H9 (cell line): Measurements from ENCODE around the gene SH2D1B. TPM values are rescaled to one million over a fixed set of nuclear protein-coding genes. Genes with fewer than 3 reads are reported as not detected.

Experiments
- DNase-seq: peaks from one replicate; pipeline ENCODE4 v3.0.0-alpha.2; 2017
- H2AFZ ChIP-seq: one replicate; pipeline ENCODE4 v1.6.1; 2013; ENCODE audit warnings: mild to moderate bottlenecking, low read length, control low read depth, moderate library complexity
- H2AK5ac ChIP-seq: 2 replicates; pipeline ENCODE4 v1.6.1; 2013; ENCODE audit warnings: low read length, control low read depth, mixed read lengths; ENCODE audit not compliant: insufficient read length
- H2BK120ac ChIP-seq: one replicate; pipeline ENCODE4 v1.6.1; 2013; ENCODE audit warnings: low read depth, mild to moderate bottlenecking, low read length, control low read depth, inconsistent platforms; ENCODE audit not compliant: poor library complexity, severe bottlenecking
- H2BK12ac ChIP-seq: 2 replicates; pipeline ENCODE4 v1.6.1; 2013; ENCODE audit warnings: low read length, control low read depth, mixed read lengths, low read depth; ENCODE audit not compliant: insufficient read length
- H2BK15ac ChIP-seq: 2 replicates; pipeline ENCODE4 v1.6.1; 2013; ENCODE audit warnings: low read depth, low read length, control low read depth
- H2BK20ac ChIP-seq: one replicate; pipeline ENCODE4 v1.6.1; 2013; ENCODE audit warnings: low read depth, mild to moderate bottlenecking, low read length, control low read depth, inconsistent platforms; ENCODE audit not compliant: poor library complexity, severe bottlenecking
- H2BK5ac ChIP-seq: 2 replicates; pipeline ENCODE4 v1.6.1; 2013; ENCODE audit warnings: low read length, control low read depth, mixed read lengths; ENCODE audit not compliant: insufficient read length
- H3K14ac ChIP-seq: 2 replicates; pipeline ENCODE4 v1.6.1; 2013; ENCODE audit warnings: low read length, control low read depth; ENCODE audit not compliant: insufficient read depth
- H3K18ac ChIP-seq: 2 replicates; pipeline ENCODE4 v1.6.1; 2013; ENCODE audit warnings: low read depth, mild to moderate bottlenecking, mixed read lengths, low read length, control low read depth; ENCODE audit not compliant: insufficient read length
- H3K23ac ChIP-seq: 2 replicates; pipeline ENCODE4 v1.6.1; 2013; ENCODE audit warnings: low read length, control low read depth, mixed read lengths, low read depth; ENCODE audit not compliant: insufficient read length
- H3K23me2 ChIP-seq: 2 replicates; pipeline ENCODE4 v1.6.1; 2013; ENCODE audit warnings: low read depth, mild to moderate bottlenecking, mixed read lengths, low read length, control low read depth; ENCODE audit not compliant: insufficient read length, poor library complexity, severe bottlenecking
- H3K27ac ChIP-seq: 2 replicates; pipeline ENCODE4 v1.5.1; 2013; ENCODE audit warnings: low read length, control low read depth, mixed read lengths, low read depth; ENCODE audit not compliant: insufficient read length
- H3K27me3 ChIP-seq: 2 replicates; pipeline ENCODE4 v1.6.1; 2013; ENCODE audit warnings: low read length, control low read depth, inconsistent platforms; ENCODE audit not compliant: insufficient read depth
- H3K4ac ChIP-seq: 2 replicates; pipeline ENCODE4 v1.6.1; 2013; ENCODE audit warnings: low read depth, mild to moderate bottlenecking, control low read depth, inconsistent platforms, low read length, moderate library complexity
- H3K4me1 ChIP-seq: 2 replicates; pipeline ENCODE4 v1.6.1; 2013; ENCODE audit warnings: low read length, control low read depth, inconsistent platforms; ENCODE audit not compliant: insufficient read depth
- H3K4me2 ChIP-seq: 2 replicates; pipeline ENCODE4 v1.6.1; 2013; ENCODE audit warnings: low read length, control low read depth, mixed read lengths; ENCODE audit not compliant: insufficient read length, insufficient read depth
- H3K56ac ChIP-seq: 2 replicates; pipeline ENCODE4 v1.6.1; 2013; ENCODE audit warnings: low read depth, mild to moderate bottlenecking, mixed read lengths, low read length, control low read depth; ENCODE audit not compliant: insufficient read length
- H3K79me1 ChIP-seq: 2 replicates; pipeline ENCODE4 v1.6.1; 2013; ENCODE audit warnings: low read depth, mild to moderate bottlenecking, moderate library complexity, low read length, control low read depth, inconsistent platforms; ENCODE audit not compliant: insufficient read depth, poor library complexity, severe bottlenecking
- H3K79me2 ChIP-seq: 2 replicates; pipeline ENCODE4 v1.6.1; 2013; ENCODE audit warnings: low read length, control low read depth, inconsistent platforms; ENCODE audit not compliant: insufficient read depth
- H3K9ac ChIP-seq: 2 replicates; pipeline ENCODE4 v1.6.1; 2013; ENCODE audit warnings: low read length, control low read depth, mixed read lengths; ENCODE audit not compliant: insufficient read length; ENCODE audit errors: extremely low read depth
- H3K9me3 ChIP-seq: one replicate; pipeline ENCODE4 v1.6.1; 2013; ENCODE audit warnings: low read depth, low read length, inconsistent platforms; ENCODE audit not compliant: control insufficient read depth
- H3T11ph ChIP-seq: one replicate; pipeline ENCODE4 v1.6.1; 2013; ENCODE audit warnings: mild to moderate bottlenecking, low read length, control low read depth, inconsistent platforms
- H4K20me1 ChIP-seq: one replicate; pipeline ENCODE4 v1.6.1; 2013; ENCODE audit not compliant: control insufficient read depth, insufficient read length, insufficient read depth
- H4K5ac ChIP-seq: 2 replicates; pipeline ENCODE4 v1.6.1; 2013; ENCODE audit warnings: low read depth, mild to moderate bottlenecking, mixed read lengths, low read length, control low read depth; ENCODE audit not compliant: insufficient read length
- H4K8ac ChIP-seq: replicated peaks from 2 replicates; pipeline ENCODE4 v1.6.1; 2013; ENCODE audit warnings: low read length, control low read depth, mixed read lengths, low read depth; ENCODE audit not compliant: insufficient read length
- H4K91ac ChIP-seq: 2 replicates; pipeline ENCODE4 v1.6.1; 2013; ENCODE audit warnings: low read depth, mild to moderate bottlenecking, moderate library complexity, mixed read lengths, low read length, control low read depth; ENCODE audit not compliant: insufficient read length
- H3K27ac Mint-ChIP-seq, 3 experiments: 2 replicates in 2 of 3; 3 replicates in 1 of 3; pipeline ENCODE4 v1.8.0; 2020 to 2021; ENCODE audit warnings: mixed read lengths in 3 of 3, mild to moderate bottlenecking in 1 of 3, moderate library complexity in 1 of 3
- H3K27me3 Mint-ChIP-seq: 2 replicates; pipeline ENCODE4 v1.8.0; 2021; ENCODE audit warnings: low read depth, mild to moderate bottlenecking, moderate library complexity, mixed read lengths
- H3K36me3 Mint-ChIP-seq, 3 experiments: 2 replicates in 2 of 3; 3 replicates in 1 of 3; pipeline ENCODE4 v1.8.0; 2020 to 2021; ENCODE audit warnings: low read depth in 3 of 3, mixed read lengths in 3 of 3; ENCODE audit not compliant: insufficient read depth in 1 of 3
- H3K4me1 Mint-ChIP-seq, 2 experiments: 2 replicates each; pipeline ENCODE4 v1.8.0; 2020; ENCODE audit warnings: mixed read lengths in 2 of 2
- H3K4me3 Mint-ChIP-seq, 2 experiments: 2 replicates in 1 of 2; 3 replicates in 1 of 2; pipeline ENCODE4 v1.8.0; 2020 to 2021; ENCODE audit warnings: mild to moderate bottlenecking in 2 of 2, mixed read lengths in 2 of 2, moderate library complexity in 1 of 2
- H3K9me3 Mint-ChIP-seq, 2 experiments: 2 replicates in 1 of 2; 3 replicates in 1 of 2; pipeline ENCODE4 v1.8.0; 2020; ENCODE audit warnings: mild to moderate bottlenecking in 2 of 2, mixed read lengths in 2 of 2, moderate library complexity in 1 of 2
- CTCF ChIP-seq: fragments of 200-600 bp; sonication (generic); conservative IDR thresholded peaks from 3 replicates; pipeline ENCODE4 v1.8.0; 2021; ENCODE audit warnings: antibody characterized with exemption, mild to moderate bottlenecking
- WGBS: extraction: QIAGEN DNeasy Blood & Tissue Kit; methylation state at CpG from one replicate; pipeline ENCODE4 v1.1.7; 2013; ENCODE audit warnings: missing lambda C conversion rate, low lambda C conversion rate, mixed read lengths; ENCODE audit not compliant: insufficient read length; ENCODE audit errors: extremely low coverage; 5-methylcytosine and 5-hydroxymethylcytosine counted together
- total RNA-seq: library from RNA; stranded (reverse); gene quantifications from 2 replicates; pipeline ENCODE4 v1.2.1, GENCODE V29; 2021

Gene SH2D1B
- total RNA-seq, 1 experiment from 2014 or later: not detected

DNA sequence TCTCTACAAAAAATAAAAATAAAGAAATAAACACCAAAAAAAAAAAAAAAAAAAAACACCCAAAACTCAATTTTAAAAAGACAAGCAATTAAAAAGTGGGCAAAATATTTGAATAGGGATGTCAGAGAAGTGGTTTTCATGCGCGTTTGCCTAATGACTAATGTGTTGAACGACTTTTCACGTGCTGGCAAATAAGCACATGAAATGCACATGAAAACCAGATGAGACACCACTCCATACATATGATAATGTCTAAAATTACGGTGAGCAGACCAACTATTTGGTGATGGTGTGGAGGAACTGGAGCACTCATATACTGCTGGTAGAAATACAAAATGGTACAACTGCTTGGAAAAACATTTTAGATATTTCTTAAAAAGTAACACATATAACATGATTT, 46.3 kb upstream of the SH2D1B start:
- H2BK12ac ChIP-seq: no peak overlapping the region
- H4K8ac ChIP-seq: no peak overlapping the region
- no peak overlapping the region for H3K23ac ChIP-seq
- H4K91ac ChIP-seq: no peak overlapping the region
- no peak for DNase-seq
- no peak overlapping the region for H3K56ac ChIP-seq
- H2AFZ ChIP-seq: no peak overlapping the region
- no peak overlapping the region for H3K4ac ChIP-seq
- Mint-ChIP-seq H3K27me3 (0 out of 2 replicates have a peak, but pooled peaks cover under 1% of the 10 kb centered on the region), H3K36me3 (no peaks in the 10 kb centered on the region), H3K4me3 (no peak overlapping the region), H3K9me3 (peaks cover 2 to 3% of the 10 kb centered on the region in 2 experiments; a peak in 4 of 5 replicates), H3K27ac (no peak overlapping the region), H3K4me1 (peaks cover 2 to 3% of the 10 kb centered on the region in 2 experiments; a peak in 2 of 4 replicates)
- H3K4me2 ChIP-seq: no peak overlapping the region
- no peaks in the 10 kb centered on the region for H3K9me3 ChIP-seq
- no peak for TF ChIP-seq CTCF
- H4K5ac ChIP-seq: no peak overlapping the region
- no peaks in the 10 kb centered on the region for H3K4me1 ChIP-seq
- H2BK20ac ChIP-seq: no peak overlapping the region
- H3K9ac ChIP-seq: no peak overlapping the region
- H3K27me3 ChIP-seq: no peaks in the 10 kb centered on the region
- no peak overlapping the region for H2BK15ac ChIP-seq
- H2BK120ac ChIP-seq: no peak overlapping the region
- no peaks in the 10 kb centered on the region for H3K79me1 ChIP-seq
- no peak overlapping the region for H3K27ac ChIP-seq
- no peaks in the 10 kb centered on the region for H3K23me2 ChIP-seq
- H4K20me1 ChIP-seq: no peaks in the 10 kb centered on the region
- no peak overlapping the region for H2AK5ac ChIP-seq
- no peaks in the 10 kb centered on the region for H3K79me2 ChIP-seq
- H3K18ac ChIP-seq: no peak overlapping the region
- no CpG with 5 or more reads among the region's 5 CpGs for WGBS
- H3K14ac ChIP-seq: no peak overlapping the region
- no peak overlapping the region for H3T11ph ChIP-seq
- no peak overlapping the region for H2BK5ac ChIP-seq
